Measurements from ENCODE around the gene CAMK4.

- TF ChIP-seq, protein P1, sequence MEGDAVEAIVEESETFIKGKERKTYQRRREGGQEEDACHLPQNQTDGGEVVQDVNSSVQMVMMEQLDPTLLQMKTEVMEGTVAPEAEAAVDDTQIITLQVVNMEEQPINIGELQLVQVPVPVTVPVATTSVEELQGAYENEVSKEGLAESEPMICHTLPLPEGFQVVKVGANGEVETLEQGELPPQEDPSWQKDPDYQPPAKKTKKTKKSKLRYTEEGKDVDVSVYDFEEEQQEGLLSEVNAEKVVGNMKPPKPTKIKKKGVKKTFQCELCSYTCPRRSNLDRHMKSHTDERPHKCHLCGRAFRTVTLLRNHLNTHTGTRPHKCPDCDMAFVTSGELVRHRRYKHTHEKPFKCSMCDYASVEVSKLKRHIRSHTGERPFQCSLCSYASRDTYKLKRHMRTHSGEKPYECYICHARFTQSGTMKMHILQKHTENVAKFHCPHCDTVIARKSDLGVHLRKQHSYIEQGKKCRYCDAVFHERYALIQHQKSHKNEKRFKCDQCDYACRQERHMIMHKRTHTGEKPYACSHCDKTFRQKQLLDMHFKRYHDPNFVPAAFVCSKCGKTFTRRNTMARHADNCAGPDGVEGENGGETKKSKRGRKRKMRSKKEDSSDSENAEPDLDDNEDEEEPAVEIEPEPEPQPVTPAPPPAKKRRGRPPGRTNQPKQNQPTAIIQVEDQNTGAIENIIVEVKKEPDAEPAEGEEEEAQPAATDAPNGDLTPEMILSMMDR (IDR thresholded peaks at IDR 0.05 in 2 of 3, conservative IDR thresholded peaks at IDR 0.05 in 1 of 3; ENCODE audit: borderline replicate concordance in 1 of 3, insufficient read depth in 1 of 3, low read depth in 2 of 3, low read length in 2 of 3) = no peak
- no peak for TF ChIP-seq MAX (IDR thresholded peaks at IDR 0.05)
- TF ChIP-seq SP1 (IDR thresholded peaks at IDR 0.05; ENCODE audit: low read depth) = no peak
- no peak for TF ChIP-seq POLR2AphosphoS5 (IDR thresholded peaks at IDR 0.05; ENCODE audit: low read depth, low read length)
- TF ChIP-seq REST (IDR thresholded peaks at IDR 0.05; ENCODE audit: low read depth) = no peak
- no peak for TF ChIP-seq POLR2A (IDR thresholded peaks at IDR 0.05; ENCODE audit: borderline replicate concordance, extremely low read depth, insufficient read depth, insufficient read length)
- no peak for TF ChIP-seq EZH2 (IDR thresholded peaks at IDR 0.05)
Observed at GRCh38 chr5:111495159-111495558, 271.0 kb downstream of the CAMK4 start.

All from HCT116 (cell line).